Measurements from ENCODE around the gene REEP6.

The REEP6 gene

GRCh38 chr19:1445932-1446712 lies 44.9 kb upstream of the REEP6 start:
- Histone ChIP-seq H2AFZ (ENCODE audit: low read depth, low read length, severe bottlenecking) (no peak overlapping the region), H3K27me3 (ENCODE audit: low read length) (no peaks in the 10 kb centered on the region), H3K79me2 (ENCODE audit: insufficient read depth, low read length) (peaks cover 2% of the 10 kb centered on the region; the same call in 1 of the 2 replicates), H3K4me3 (ENCODE audit: insufficient read depth, low read length, poor library complexity, severe bottlenecking) (no peak overlapping the region), H4K20me1 (ENCODE audit: low read depth, low read length) (peaks cover 1% of the 10 kb centered on the region; the same call in 1 of the 2 replicates), H3F3A (ENCODE audit: insufficient read depth) (peaks cover 32% of the 10 kb centered on the region), H3K4me2 (ENCODE audit: low read depth, low read length, poor library complexity, severe bottlenecking) (no peak overlapping the region), H3K9ac (ENCODE audit: low read length) (no peak overlapping the region), H3K36me3 (ENCODE audit: low read length) (peaks cover 3% of the 10 kb centered on the region; the same call in 1 of the 2 replicates), H3K9me3 (ENCODE audit: insufficient read depth, low read length) (no peaks in the 10 kb centered on the region), H3K27ac (ENCODE audit: low read depth, low read length) (no peak overlapping the region), H3K9me2 (replicated peaks; ENCODE audit: insufficient read depth, low read length) (no peaks in the 10 kb centered on the region)
- TF ChIP-seq EZH2phosphoT487 (conservative IDR thresholded peaks at IDR 0.05; ENCODE audit: low read length), result no peak
- TF ChIP-seq, protein P1, sequence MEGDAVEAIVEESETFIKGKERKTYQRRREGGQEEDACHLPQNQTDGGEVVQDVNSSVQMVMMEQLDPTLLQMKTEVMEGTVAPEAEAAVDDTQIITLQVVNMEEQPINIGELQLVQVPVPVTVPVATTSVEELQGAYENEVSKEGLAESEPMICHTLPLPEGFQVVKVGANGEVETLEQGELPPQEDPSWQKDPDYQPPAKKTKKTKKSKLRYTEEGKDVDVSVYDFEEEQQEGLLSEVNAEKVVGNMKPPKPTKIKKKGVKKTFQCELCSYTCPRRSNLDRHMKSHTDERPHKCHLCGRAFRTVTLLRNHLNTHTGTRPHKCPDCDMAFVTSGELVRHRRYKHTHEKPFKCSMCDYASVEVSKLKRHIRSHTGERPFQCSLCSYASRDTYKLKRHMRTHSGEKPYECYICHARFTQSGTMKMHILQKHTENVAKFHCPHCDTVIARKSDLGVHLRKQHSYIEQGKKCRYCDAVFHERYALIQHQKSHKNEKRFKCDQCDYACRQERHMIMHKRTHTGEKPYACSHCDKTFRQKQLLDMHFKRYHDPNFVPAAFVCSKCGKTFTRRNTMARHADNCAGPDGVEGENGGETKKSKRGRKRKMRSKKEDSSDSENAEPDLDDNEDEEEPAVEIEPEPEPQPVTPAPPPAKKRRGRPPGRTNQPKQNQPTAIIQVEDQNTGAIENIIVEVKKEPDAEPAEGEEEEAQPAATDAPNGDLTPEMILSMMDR (IDR thresholded peaks at IDR 0.05; ENCODE audit: insufficient read depth, low read length, poor library complexity, severe bottlenecking), result no peak

DNA sequence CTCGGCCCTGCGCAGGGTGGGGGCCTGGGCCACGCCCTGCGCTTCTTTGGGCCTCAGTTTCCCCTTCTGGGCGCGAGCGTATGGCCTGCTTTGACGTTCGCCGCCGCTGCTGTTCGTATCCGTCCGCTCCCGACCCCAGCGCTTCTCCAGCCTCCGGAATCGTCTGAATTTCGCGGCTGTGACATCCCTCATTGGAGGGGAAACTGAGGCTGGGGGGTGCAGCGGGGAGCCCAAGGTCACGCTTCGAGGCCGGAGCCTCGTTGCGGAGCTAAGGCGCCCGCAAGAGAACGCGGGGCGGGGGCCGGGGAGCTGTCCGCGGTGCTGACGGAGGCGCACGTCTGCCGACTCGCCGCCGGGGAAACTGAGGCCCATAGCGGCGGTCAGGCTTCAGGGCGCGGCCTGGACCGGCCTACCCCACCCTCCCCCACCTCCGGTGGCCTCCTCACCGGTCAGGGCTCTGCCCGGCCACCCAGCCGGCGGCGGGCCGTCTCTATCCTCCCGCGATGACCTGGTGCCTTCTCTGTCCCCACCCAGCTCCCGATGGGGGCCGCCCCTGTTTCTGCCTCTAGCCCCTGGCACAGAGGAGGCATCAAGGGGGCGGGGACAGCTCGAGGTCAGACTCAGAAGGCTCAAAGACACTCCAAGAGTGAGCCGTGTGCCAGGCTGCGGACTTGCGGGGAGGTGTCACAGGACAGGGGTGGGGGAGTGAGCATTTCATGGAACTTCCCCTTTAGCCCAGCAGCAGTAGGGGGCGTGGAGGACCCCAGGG lies 44.1 kb upstream of the REEP6 start:
- Histone ChIP-seq H3K4me2 (ENCODE audit: low read depth, low read length, poor library complexity, severe bottlenecking) (no peak overlapping the region), H3K27me3 (ENCODE audit: low read length) (no peaks in the 10 kb centered on the region), H3K27ac (ENCODE audit: low read depth, low read length) (no peak overlapping the region), H3K4me3 (ENCODE audit: insufficient read depth, low read length, poor library complexity, severe bottlenecking) (no peak overlapping the region), H3K36me3 (ENCODE audit: low read length) (no peaks in the 10 kb centered on the region), H3K9me2 (replicated peaks; ENCODE audit: insufficient read depth, low read length) (no peaks in the 10 kb centered on the region), H3K79me2 (ENCODE audit: insufficient read depth, low read length) (no peaks in the 10 kb centered on the region), H2AFZ (ENCODE audit: low read depth, low read length, severe bottlenecking) (no peak overlapping the region), H4K20me1 (ENCODE audit: low read depth, low read length) (no peaks in the 10 kb centered on the region; the same call in 1 of the 2 replicates), H3K9me3 (ENCODE audit: insufficient read depth, low read length) (no peaks in the 10 kb centered on the region), H3F3A (ENCODE audit: insufficient read depth) (peaks cover 25% of the 10 kb centered on the region), H3K9ac (ENCODE audit: low read length) (no peak overlapping the region)
- no peak for TF ChIP-seq EZH2phosphoT487 (conservative IDR thresholded peaks at IDR 0.05; ENCODE audit: low read length)
- TF ChIP-seq, protein P1 (IDR thresholded peaks at IDR 0.05; ENCODE audit: insufficient read depth, low read length, poor library complexity, severe bottlenecking), result no peak

DNA sequence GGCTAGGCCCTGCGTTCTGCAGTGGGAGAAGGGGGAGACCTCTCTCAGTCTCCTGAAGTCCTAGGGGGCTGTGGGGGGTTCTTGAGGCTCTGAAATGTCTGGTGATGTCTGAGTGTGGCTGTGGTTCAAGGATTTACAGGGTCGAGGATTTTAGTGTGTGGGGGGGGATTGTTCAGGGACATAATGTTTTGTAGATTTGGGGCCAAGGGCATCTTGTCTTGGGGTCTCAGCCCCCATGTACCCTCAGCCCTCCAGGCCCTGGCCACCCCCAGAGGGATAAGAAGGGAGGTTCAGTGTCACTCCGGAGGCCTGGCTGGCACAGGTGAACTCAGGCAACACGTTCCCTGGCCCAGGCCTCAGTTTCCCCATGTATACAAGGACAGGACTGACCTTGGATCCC lies 43.5 kb upstream of the REEP6 start:
- H2AFZ ChIP-seq (ENCODE audit: low read depth, low read length, severe bottlenecking), result no peak overlapping the region
- H3K9me3 ChIP-seq (ENCODE audit: insufficient read depth, low read length), result no peaks in the 10 kb centered on the region
- H3K4me3 ChIP-seq (ENCODE audit: insufficient read depth, low read length, poor library complexity, severe bottlenecking), result no peak overlapping the region
- H3K79me2 ChIP-seq (ENCODE audit: insufficient read depth, low read length), result no peaks in the 10 kb centered on the region
- peaks cover 19% of the 10 kb centered on the region for H3F3A ChIP-seq (ENCODE audit: insufficient read depth)
- H3K27ac ChIP-seq (ENCODE audit: low read depth, low read length), result no peak overlapping the region
- no peak for TF ChIP-seq EZH2phosphoT487 (conservative IDR thresholded peaks at IDR 0.05; ENCODE audit: low read length)
- TF ChIP-seq, protein P1 (IDR thresholded peaks at IDR 0.05; ENCODE audit: insufficient read depth, low read length, poor library complexity, severe bottlenecking), result no peak
- no peaks in the 10 kb centered on the region for H3K36me3 ChIP-seq (ENCODE audit: low read length)
- H3K9ac ChIP-seq (ENCODE audit: low read length), result no peak overlapping the region
- H3K27me3 ChIP-seq (ENCODE audit: low read length), result no peaks in the 10 kb centered on the region
- H3K4me2 ChIP-seq (ENCODE audit: low read depth, low read length, poor library complexity, severe bottlenecking), result no peak overlapping the region
- no peaks in the 10 kb centered on the region for H4K20me1 ChIP-seq (ENCODE audit: low read depth, low read length)
- H3K9me2 ChIP-seq (replicated peaks; ENCODE audit: insufficient read depth, low read length), result no peaks in the 10 kb centered on the region

All from SU-DHL-6 (cell line).